Activated naive CD8-positive, alpha-beta T cell treated with anti-CD3 and anti-CD28 coated beads, Interleukin-2, amount 50 U/mL, for 16 hours (primary cell): ENCODE results near the gene PCDHB11.
"Not testable (repeated sequence)": the region's sequence is repeated elsewhere in the genome, so short reads cannot be mapped to it uniquely, and the experiment has no call there.

Experiments used
- DNase-seq: peaks from one replicate; pipeline ENCODE4 v3.0.0-alpha.2; 2020; ENCODE audit warnings: low read depth, low spot score

PCDHB11 gene

DNA sequence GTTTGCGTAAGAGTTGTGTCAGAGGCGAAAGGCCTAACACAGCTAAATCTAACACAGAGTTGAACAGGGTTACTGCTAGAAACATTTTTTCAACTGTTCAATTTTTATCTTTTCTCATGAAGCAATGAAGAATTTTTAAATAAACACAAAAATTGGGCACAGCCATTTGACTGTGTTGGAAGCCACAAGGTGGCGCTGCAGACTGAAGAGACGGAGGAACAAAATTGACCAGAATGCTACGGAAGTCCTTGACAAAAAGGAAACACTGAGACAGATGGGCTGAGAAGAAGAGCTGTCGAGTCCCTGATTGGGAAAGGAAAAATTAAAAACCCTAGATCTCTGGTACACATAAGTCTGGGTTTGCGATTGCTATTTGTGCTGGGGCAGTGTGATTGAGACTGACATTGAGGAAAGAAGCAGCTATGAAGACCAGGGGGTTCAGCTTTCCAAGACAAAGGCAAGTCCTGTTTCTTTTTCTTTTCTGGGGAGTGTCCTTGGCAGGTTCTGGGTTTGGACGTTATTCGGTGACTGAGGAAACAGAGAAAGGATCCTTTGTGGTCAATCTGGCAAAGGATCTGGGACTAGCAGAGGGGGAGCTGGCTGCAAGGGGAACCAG lies 12.4 kb upstream of the PCDHB11 start, which contains the start of gene PCDHB9:
Gene PCDHB9 (plus strand): TSS at position 265 of the 616 bp plus-strand sequence. CDS start 158 bp downstream, at position 423.
- DNase-seq = no peak

DNA sequence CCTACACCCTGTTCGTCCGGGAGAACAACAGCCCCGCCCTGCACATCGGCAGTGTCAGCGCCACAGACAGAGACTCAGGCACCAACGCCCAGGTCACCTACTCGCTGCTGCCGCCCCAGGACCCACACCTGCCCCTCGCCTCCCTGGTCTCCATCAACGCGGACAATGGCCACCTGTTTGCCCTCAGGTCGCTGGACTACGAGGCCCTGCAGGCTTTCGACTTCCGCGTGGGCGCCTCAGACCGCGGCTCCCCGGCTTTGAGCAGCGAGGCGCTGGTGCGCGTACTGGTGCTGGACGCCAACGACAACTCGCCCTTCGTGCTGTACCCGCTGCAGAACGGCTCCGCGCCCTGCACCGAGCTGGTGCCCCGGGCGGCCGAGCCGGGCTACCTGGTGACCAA lies 10.7 kb upstream of the PCDHB11 start:
- DNase-seq = not testable (repeated sequence)

DNA sequence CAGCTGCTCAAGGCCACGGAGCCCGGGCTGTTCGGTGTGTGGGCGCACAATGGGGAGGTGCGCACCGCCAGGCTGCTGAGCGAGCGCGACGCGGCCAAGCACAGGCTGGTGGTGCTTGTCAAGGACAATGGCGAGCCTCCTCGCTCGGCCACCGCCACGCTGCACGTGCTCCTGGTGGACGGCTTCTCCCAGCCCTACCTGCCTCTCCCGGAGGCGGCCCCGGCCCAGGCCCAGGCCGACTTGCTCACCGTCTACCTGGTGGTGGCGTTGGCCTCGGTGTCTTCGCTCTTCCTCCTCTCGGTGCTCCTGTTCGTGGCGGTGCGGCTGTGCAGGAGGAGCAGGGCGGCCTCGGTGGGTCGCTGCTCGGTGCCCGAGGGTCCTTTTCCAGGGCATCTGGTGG lies 10.3 kb upstream of the PCDHB11 start:
- DNase-seq = not testable (repeated sequence)

DNA sequence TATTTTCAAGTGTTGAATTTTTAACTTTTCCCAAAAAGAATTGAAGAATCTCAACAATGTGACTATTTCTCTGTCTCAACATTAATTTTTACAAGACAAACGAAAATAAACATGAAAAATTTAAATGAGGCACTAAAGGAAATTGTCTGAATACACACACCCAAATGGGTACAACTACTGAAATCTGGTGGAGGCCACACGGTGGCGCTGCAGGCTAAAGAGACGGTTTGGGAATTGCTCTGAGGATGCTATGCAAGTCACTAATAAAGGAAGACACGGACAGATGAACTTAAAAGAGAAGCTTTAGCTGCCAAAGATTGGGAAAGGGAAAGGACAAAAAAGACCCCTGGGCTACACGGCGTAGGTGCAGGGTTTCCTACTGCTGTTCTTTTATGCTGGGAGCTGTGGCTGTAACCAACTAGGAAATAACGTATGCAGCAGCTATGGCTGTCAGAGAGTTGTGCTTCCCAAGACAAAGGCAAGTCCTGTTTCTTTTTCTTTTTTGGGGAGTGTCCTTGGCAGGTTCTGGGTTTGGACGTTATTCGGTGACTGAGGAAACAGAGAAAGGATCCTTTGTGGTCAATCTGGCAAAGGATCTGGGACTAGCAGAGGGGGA lies 7.2 kb upstream of the PCDHB11 start, which contains the start of gene PCDHB10:
Gene PCDHB10 (plus strand): TSS at position 244 of the 616 bp plus-strand sequence. CDS start 200 bp downstream, at position 444.
- no peak for DNase-seq

DNA sequence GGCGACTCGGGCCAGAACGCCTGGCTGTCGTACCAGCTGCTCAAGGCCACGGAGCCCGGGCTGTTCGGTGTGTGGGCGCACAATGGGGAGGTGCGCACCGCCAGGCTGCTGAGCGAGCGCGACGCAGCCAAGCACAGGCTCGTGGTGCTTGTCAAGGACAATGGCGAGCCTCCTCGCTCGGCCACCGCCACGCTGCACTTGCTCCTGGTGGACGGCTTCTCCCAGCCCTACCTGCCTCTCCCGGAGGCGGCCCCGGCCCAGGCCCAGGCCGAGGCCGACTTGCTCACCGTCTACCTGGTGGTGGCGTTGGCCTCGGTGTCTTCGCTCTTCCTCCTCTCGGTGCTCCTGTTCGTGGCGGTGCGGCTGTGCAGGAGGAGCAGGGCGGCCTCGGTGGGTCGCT lies 5.1 kb upstream of the PCDHB11 start:
- DNase-seq = not testable (repeated sequence)

DNA sequence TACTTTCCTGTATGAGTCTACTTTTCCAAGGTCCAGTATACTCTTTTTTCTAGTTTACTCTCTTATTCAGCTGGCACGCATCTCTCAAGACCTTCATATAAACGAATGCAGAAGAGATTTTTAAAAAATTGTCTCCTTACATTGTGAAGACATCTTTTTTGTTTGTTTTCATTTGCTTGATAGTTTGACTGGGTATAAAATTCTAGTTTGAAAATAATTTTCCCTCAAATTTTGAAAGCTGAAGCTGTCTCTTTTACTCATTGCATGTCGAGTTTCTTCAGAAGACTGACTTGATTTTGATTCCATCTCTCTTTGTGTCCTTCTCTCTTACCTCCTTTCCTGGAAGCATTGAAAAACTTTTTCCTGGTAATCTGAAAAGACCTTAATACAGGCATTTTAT lies 3.1 kb upstream of the PCDHB11 start:
- DNase-seq = no peak

DNA sequence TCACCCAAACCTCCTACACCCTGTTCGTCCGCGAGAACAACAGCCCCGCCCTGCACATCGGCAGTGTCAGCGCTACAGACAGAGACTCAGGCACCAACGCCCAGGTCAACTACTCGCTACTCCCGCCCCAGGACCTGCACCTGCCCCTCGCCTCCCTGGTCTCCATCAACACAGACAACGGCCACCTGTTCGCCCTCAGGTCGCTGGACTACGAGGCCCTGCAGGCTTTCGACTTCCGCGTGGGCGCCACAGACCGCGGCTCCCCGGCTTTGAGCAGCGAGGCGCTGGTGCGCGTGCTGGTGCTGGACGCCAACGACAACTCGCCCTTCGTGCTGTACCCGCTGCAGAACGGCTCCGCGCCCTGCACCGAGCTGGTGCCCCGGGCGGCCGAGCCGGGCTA lies 1.7 kb downstream of the PCDHB11 start:
- DNase-seq = not testable (repeated sequence)

DNA sequence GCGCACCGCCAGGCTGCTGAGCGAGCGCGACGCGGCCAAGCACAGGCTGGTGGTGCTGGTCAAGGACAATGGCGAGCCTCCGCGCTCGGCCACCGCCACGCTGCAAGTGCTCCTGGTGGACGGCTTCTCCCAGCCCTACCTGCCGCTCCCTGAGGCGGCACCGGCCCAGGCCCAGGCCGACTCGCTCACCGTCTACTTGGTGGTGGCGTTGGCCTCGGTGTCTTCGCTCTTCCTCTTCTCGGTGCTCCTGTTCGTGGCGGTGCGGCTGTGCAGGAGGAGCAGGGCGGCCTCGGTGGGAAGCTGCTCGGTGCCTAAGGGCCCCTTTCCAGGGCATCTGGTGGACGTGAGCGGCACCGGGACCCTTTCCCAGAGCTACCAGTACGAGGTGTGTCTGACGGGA lies 2.2 kb downstream of the PCDHB11 start:
- not testable (repeated sequence) for DNase-seq

DNA sequence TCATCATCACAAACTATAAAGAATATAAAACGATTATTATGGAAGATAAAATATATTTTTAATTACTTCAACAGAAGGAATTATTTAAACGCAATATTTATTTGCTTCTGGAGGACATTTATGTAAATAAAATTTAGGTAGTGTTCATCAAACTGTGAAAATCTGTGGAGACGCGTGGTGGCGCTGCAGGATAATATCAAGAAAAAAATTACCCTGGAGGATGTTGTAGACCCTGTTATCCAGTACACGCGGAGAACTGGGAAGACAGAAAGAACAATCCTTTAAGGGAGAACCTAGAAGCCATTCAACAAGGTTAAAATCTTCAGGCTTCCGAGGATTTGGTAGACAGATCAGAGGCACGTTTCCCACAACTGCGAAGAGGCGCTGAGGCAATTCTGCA lies 9.1 kb downstream of the PCDHB11 start, which contains the start of gene PCDHB12:
Gene PCDHB12 (plus strand): TSS at position 242 of the 400 bp plus-strand sequence. CDS start 189 bp downstream, outside the sequence.
- no peak for DNase-seq

DNA sequence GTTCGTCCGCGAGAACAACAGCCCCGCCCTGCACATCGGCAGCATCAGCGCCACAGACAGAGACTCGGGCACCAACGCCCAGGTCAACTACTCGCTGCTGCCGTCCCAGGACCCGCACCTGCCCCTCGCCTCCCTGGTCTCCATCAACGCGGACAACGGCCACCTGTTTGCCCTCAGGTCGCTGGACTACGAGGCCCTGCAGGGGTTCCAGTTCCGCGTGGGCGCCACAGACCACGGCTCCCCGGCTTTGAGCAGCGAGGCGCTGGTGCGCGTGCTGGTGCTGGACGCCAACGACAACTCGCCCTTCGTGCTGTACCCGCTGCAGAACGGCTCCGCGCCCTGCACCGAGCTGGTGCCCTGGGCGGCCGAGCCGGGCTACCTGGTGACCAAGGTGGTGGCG lies 10.9 kb downstream of the PCDHB11 start:
- not testable (repeated sequence) for DNase-seq

DNA sequence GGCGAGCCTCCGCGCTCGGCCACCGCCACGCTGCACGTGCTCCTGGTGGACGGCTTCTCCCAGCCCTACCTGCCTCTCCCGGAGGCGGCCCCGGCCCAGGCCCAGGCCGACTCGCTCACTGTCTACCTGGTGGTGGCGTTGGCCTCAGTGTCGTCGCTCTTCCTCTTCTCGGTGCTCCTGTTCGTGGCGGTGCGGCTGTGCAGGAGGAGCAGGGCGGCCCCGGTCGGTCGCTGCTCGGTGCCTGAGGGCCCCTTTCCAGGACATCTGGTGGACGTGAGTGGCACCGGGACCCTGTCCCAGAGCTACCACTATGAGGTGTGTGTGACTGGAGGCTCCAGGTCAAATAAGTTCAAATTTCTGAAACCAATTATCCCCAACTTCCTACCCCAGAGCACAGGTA lies 11.4 kb downstream of the PCDHB11 start:
- DNase-seq = not testable (repeated sequence)

DNA sequence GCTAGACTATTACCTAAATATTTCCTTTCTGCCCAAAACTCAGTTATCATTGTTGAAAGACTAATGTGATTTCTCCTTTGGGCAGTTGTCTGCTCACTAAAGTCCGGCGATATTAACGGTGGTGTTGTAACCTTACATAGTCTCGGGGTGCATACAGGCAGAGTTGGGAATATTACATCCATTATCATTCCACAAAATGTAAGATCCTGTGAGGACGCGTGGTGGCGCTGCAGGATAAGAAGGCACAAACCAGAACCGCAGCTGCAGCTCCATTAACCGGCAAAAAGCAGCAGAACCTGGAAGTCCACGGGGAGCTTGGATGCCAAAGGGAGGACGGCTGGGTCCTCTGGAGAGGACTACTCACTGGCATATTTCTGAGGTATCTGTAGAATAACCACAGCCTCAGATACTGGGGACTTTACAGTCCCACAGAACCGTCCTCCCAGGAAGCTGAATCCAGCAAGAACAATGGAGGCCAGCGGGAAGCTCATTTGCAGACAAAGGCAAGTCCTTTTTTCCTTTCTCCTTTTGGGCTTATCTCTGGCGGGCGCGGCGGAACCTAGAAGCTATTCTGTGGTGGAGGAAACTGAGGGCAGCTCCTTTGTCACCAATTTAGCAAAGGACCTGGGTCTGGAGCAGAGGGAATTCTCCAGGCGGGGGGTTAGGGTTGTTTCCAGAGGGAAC lies 14.4 kb downstream of the PCDHB11 start, which contains the start of gene PCDHB13:
Gene PCDHB13 (plus strand): TSS at position 264 of the 684 bp plus-strand sequence. CDS start 205 bp downstream, at position 469.
- DNase-seq = not testable (repeated sequence)

DNA sequence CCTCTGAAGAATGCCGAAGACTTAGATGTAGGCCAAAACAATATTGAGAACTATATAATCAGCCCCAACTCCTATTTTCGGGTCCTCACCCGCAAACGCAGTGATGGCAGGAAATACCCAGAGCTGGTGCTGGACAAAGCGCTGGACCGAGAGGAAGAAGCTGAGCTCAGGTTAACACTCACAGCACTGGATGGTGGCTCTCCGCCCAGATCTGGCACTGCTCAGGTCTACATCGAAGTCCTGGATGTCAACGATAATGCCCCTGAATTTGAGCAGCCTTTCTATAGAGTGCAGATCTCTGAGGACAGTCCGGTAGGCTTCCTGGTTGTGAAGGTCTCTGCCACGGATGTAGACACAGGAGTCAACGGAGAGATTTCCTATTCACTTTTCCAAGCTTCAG lies 15.2 kb downstream of the PCDHB11 start:
- DNase-seq = not testable (repeated sequence)

DNA sequence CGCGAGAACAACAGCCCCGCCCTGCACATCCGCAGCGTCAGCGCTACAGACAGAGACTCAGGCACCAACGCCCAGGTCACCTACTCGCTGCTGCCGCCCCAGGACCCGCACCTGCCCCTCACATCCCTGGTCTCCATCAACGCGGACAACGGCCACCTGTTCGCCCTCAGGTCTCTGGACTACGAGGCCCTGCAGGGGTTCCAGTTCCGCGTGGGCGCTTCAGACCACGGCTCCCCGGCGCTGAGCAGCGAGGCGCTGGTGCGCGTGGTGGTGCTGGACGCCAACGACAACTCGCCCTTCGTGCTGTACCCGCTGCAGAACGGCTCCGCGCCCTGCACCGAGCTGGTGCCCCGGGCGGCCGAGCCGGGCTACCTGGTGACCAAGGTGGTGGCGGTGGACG lies 16.1 kb downstream of the PCDHB11 start:
- not testable (repeated sequence) for DNase-seq

DNA sequence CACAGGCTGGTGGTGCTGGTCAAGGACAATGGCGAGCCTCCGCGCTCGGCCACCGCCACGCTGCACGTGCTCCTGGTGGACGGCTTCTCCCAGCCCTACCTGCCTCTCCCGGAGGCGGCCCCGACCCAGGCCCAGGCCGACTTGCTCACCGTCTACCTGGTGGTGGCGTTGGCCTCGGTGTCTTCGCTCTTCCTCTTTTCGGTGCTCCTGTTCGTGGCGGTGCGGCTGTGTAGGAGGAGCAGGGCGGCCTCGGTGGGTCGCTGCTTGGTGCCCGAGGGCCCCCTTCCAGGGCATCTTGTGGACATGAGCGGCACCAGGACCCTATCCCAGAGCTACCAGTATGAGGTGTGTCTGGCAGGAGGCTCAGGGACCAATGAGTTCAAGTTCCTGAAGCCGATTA lies 16.6 kb downstream of the PCDHB11 start:
- DNase-seq = not testable (repeated sequence)

DNA sequence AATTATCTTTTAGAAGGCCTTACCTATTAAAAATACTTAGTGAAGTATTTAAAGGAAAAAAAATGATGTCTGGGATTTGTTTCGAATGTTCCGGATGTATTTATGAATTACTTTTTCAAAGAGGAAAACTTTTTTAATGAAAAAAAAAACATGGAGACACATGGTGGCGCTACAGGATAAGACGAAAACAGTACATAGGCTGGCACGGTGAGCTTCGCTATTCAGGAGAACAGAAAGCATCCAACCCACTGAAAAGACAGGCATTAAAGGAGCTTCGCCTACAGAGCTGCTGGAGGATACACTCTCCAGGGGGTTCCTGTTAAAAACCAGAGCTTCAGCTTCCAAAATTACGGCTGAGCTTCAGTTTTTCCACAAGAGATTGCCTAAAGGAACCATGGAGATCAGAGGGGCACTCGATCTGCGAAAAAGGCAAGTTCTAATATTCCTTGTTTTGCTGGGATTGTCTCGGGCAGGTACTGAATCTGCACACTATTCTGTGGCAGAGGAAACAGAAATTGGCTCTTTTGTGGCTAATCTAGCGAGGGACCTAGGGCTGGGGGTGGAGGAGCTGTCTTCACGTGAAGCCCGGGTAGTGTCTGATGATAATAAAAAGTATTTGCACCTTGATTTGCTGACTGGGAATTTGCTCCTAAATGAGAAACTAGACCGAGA lies 23.8 kb downstream of the PCDHB11 start, which contains the start of gene PCDHB14:
Gene PCDHB14 (plus strand): TSS at position 232 of the 672 bp plus-strand sequence. CDS start 163 bp downstream, at position 395.
- no peak for DNase-seq

DNA sequence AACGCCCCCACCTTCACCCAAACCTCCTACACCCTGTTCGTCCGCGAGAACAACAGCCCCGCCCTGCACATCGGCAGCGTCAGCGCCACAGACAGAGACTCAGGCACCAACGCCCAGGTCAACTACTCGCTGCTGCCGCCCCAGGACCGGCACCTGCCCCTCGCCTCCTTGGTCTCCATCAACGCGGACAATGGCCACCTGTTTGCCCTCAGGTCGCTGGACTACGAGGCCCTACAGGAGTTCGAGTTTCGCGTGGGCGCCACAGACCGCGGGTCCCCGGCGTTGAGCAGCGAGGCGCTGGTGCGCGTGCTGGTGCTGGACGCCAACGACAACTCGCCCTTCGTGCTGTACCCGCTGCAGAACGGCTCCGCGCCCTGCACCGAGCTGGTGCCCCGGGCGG lies 25.4 kb downstream of the PCDHB11 start:
- not testable (repeated sequence) for DNase-seq

DNA sequence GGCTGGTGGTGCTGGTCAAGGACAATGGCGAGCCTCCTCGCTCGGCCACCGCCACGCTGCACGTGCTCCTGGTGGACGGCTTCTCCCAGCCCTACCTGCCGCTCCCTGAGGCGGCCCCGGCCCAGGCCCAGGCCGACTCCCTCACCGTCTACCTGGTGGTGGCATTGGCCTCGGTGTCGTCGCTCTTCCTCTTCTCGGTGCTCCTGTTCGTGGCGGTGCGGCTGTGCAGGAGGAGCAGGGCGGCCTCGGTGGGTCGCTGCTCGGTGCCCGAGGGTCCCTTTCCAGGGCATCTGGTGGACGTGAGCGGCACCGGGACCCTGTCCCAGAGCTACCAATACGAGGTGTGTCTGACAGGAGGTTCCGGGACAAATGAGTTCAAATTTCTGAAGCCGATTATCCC lies 26.0 kb downstream of the PCDHB11 start:
- DNase-seq = not testable (repeated sequence)

DNA sequence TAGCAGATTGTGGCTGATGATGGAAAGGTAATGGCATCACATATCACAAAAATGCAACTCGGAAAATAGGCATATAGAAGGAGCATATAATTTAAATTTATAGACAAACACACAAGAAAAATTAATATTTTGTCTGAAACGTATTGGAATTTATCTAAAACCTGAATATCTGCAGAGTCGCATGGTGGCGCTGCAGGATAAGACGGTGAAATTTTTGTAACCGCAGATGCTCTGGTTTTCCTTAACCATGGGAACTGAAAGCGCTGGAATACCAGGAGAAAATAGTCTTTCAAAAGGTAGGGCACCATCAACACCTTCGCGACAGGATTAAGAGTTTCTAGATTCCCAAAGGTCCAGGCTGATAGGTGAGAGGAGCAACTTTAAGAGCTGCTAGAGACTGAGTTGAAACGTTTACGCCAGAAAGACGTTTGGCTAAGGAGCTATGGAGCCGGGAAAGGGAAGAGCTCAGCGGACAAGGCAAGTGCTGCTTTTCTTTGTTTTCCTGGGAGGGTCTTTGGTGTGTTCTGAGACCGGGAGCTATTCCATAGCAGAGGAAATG lies 34.8 kb downstream of the PCDHB11 start:
- no peak for DNase-seq

DNA sequence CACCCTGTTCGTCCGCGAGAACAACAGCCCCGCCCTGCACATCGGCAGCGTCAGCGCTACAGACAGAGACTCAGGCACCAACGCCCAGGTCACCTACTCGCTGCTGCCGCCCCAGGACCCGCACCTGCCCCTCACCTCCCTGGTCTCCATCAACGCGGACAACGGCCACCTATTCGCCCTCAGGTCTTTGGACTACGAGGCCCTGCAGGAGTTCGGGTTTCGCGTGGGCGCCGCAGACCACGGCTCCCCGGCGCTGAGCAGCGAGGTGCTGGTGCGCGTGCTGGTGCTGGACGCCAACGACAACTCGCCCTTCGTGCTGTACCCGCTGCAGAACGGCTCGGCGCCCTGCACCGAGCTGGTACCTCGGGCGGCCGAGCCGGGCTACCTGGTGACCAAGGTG lies 36.5 kb downstream of the PCDHB11 start:
- not testable (repeated sequence) for DNase-seq
